Panc1 (cell line): ENCODE data around the gene TTF1. TPM values are rescaled to one million over a fixed set of nuclear protein-coding genes. Genes with fewer than 3 reads are reported as not detected.

ENCODE experiments used
- ATAC-seq: fragments of 200-7000 bp; cut with Tn5 transposase; 2 replicates; pipeline ENCODE4 v1.9.1; 2020; ENCODE audit warnings: mild to moderate bottlenecking, moderate library complexity
- BruUV-seq: library from RNA; stranded (reverse); fragments of 400-500 nt; replicated peaks from 2 replicates; lab custom pipeline; 2021; lab: Mats Ljungman, UMichigan
- CTCF ChIA-PET: fragments of 300-600 bp; sonication (Branson Sonifier 250); formaldehyde crosslinking; loops from one replicate; lab custom pipeline; 2022; ENCODE audit warnings: antibody characterized with exemption; lab: Charles Lee
- POLR2A ChIA-PET: fragments of 300-600 bp; sonication (Branson Sonifier 250); formaldehyde crosslinking; loops from one replicate; lab custom pipeline; 2022; ENCODE audit warnings: antibody characterized with exemption; lab: Charles Lee
- DNase-seq: peaks from one replicate; pipeline ENCODE4 v3.0.0-alpha.2; 2010; ENCODE audit warnings: low read depth, low spot score
- H3K27ac ChIP-seq: 2 replicates; pipeline ENCODE4 v1.5.1; 2011; ENCODE audit warnings: mild to moderate bottlenecking, low read length, inconsistent platforms
- H3K27me3 ChIP-seq: fragments of 200-500 bp; sonication (Bioruptor generic); 2 replicates; pipeline ENCODE4 v1.6.0; 2014; ENCODE audit warnings: low read length, inconsistent platforms; ENCODE audit not compliant: control insufficient read depth, insufficient read depth
- H3K36me3 ChIP-seq: fragments of 200-500 bp; sonication (Bioruptor generic); 2 replicates; pipeline ENCODE4 v1.5.1; 2014; ENCODE audit warnings: inconsistent platforms, mild to moderate bottlenecking, low read length, moderate library complexity; ENCODE audit not compliant: control insufficient read depth, insufficient read depth
- H3K4me1 ChIP-seq: 2 replicates; pipeline ENCODE4 v1.5.1; 2011; ENCODE audit warnings: inconsistent platforms, mild to moderate bottlenecking, low read length, moderate library complexity; ENCODE audit not compliant: control insufficient read depth, insufficient read depth
- H3K4me3 ChIP-seq, 2 experiments: 2 replicates each; pipeline ENCODE4 v1.5.1; 2011 to 2012; ENCODE audit warnings: low read depth in 2 of 2, low read length in 2 of 2, mild to moderate bottlenecking in 2 of 2, inconsistent platforms in 1 of 2, moderate library complexity in 1 of 2
- H3K9me3 ChIP-seq: fragments of 200-500 bp; sonication (Bioruptor generic); 2 replicates; pipeline ENCODE4 v1.5.1; 2014; ENCODE audit warnings: low read depth, mild to moderate bottlenecking, inconsistent platforms, low read length, moderate library complexity; ENCODE audit not compliant: control insufficient read depth, insufficient read depth
- POLR2AphosphoS5 ChIP-seq: IDR thresholded peaks from 2 replicates; pipeline ENCODE4 v1.6.1; 2012; ENCODE audit warnings: mild to moderate bottlenecking, low read depth, low read length, moderate library complexity
- SIN3A ChIP-seq: IDR thresholded peaks from 2 replicates; pipeline ENCODE4 v1.6.1; 2012; ENCODE audit warnings: low read depth, mild to moderate bottlenecking, low read length, moderate library complexity, borderline replicate concordance; ENCODE audit not compliant: insufficient read depth
- TCF7L2 ChIP-seq: IDR thresholded peaks from 2 replicates; pipeline ENCODE4 v1.6.1; 2011; ENCODE audit warnings: mild to moderate bottlenecking, low read depth, low read length, inconsistent platforms
- in situ Hi-C: cut with HindIII; loops from 2 replicates; pipeline ENCODE4 v1.10.0; 2016; ENCODE audit warnings: low sequenced_read_pairs, low pct_unique_long_range_greater_than_20kb
- intact Hi-C: fragments of 100-400 bp; cut with micrococcal nuclease; formaldehyde crosslinking; loops from one replicate; pipeline ENCODE4 v1.10.0; 2022; ENCODE audit not compliant: unreplicated experiment
- total RNA-seq: library from RNA; stranded (reverse); gene quantifications from one replicate; pipeline ENCODE4 v1.2.1, GENCODE V29; 2021; ENCODE audit not compliant: unreplicated experiment
- TF ChIP-seq, protein P1 (sequence below): fragments of 450-650 bp; IDR thresholded peaks from 2 replicates; pipeline ENCODE4 v1.5.1; 2017; ENCODE audit warnings: mild to moderate bottlenecking
- TF ChIP-seq, protein P2 (sequence below), 2 experiments: IDR thresholded peaks; 2 replicates each; pipeline ENCODE4 v1.6.1; 2011 to 2012; ENCODE audit warnings: low read depth in 2 of 2, control low read depth in 1 of 2, low read length in 1 of 2, mild to moderate bottlenecking in 1 of 2, moderate library complexity in 1 of 2; ENCODE audit not compliant: insufficient read depth in 1 of 2

Gene TTF1
- total RNA-seq, 1 experiment from 2014 or later: 8.4 TPM

DNA sequence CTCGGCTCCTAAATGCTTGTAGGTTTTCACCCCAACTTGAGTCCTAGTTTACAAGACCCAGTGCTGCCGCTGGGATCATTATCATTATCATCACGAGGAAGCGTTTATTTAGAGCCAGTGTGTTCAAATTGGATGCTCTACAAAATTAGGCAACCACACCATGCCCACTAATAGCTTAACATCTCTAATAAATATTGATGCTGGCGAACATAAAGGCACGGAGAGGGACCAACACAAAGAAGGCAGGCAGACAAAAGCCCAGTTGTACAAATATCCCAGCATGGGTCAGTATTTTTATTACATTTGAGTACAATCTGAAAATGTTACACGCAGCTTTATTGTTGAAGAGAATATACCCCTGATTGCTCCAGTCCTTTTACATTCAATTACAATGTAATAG lies 8.1 kb upstream of the TTF1 start:
- no peak for TF ChIP-seq POLR2AphosphoS5
- TF ChIP-seq, protein P1, sequence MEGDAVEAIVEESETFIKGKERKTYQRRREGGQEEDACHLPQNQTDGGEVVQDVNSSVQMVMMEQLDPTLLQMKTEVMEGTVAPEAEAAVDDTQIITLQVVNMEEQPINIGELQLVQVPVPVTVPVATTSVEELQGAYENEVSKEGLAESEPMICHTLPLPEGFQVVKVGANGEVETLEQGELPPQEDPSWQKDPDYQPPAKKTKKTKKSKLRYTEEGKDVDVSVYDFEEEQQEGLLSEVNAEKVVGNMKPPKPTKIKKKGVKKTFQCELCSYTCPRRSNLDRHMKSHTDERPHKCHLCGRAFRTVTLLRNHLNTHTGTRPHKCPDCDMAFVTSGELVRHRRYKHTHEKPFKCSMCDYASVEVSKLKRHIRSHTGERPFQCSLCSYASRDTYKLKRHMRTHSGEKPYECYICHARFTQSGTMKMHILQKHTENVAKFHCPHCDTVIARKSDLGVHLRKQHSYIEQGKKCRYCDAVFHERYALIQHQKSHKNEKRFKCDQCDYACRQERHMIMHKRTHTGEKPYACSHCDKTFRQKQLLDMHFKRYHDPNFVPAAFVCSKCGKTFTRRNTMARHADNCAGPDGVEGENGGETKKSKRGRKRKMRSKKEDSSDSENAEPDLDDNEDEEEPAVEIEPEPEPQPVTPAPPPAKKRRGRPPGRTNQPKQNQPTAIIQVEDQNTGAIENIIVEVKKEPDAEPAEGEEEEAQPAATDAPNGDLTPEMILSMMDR: no peak
- TF ChIP-seq, protein P2, sequence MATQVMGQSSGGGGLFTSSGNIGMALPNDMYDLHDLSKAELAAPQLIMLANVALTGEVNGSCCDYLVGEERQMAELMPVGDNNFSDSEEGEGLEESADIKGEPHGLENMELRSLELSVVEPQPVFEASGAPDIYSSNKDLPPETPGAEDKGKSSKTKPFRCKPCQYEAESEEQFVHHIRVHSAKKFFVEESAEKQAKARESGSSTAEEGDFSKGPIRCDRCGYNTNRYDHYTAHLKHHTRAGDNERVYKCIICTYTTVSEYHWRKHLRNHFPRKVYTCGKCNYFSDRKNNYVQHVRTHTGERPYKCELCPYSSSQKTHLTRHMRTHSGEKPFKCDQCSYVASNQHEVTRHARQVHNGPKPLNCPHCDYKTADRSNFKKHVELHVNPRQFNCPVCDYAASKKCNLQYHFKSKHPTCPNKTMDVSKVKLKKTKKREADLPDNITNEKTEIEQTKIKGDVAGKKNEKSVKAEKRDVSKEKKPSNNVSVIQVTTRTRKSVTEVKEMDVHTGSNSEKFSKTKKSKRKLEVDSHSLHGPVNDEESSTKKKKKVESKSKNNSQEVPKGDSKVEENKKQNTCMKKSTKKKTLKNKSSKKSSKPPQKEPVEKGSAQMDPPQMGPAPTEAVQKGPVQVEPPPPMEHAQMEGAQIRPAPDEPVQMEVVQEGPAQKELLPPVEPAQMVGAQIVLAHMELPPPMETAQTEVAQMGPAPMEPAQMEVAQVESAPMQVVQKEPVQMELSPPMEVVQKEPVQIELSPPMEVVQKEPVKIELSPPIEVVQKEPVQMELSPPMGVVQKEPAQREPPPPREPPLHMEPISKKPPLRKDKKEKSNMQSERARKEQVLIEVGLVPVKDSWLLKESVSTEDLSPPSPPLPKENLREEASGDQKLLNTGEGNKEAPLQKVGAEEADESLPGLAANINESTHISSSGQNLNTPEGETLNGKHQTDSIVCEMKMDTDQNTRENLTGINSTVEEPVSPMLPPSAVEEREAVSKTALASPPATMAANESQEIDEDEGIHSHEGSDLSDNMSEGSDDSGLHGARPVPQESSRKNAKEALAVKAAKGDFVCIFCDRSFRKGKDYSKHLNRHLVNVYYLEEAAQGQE (IDR thresholded peaks at IDR 0.05; ENCODE audit: insufficient read depth in 1 of 2, low read depth in 2 of 2, low read length in 1 of 2): no peak
- TF ChIP-seq TCF7L2: no peak
- no peak for TF ChIP-seq SIN3A
- H3K4me3 ChIP-seq: no peak overlapping the region
- H3K9me3 ChIP-seq: no peaks in the 10 kb centered on the region
- H3K27me3 ChIP-seq: peaks cover 14% of the 10 kb centered on the region
- H3K4me1 ChIP-seq: peaks cover 4% of the 10 kb centered on the region; the same call in 1 of the 2 replicates
- in situ Hi-C loops (no loop called here), intact Hi-C loops (loop anchor here (5.0 kb wide), 2 partner anchors 93 to 158 kb away; no protein-coding TSS in a partner anchor)
- no TSS peak for BruUV-seq
- DNase-seq (no peak), ATAC-seq (no peak)
- no peak overlapping the region for H3K27ac ChIP-seq
- CTCF ChIA-PET: interaction anchor here (0.5 to 1.0 kb wide), 2 partner anchors 117 to 161 kb away, joined by 3 to 9 read pairs; no protein-coding TSS in a partner anchor
- POLR2A ChIA-PET: no interaction called here
- no peaks in the 10 kb centered on the region for H3K36me3 ChIP-seq

DNA sequence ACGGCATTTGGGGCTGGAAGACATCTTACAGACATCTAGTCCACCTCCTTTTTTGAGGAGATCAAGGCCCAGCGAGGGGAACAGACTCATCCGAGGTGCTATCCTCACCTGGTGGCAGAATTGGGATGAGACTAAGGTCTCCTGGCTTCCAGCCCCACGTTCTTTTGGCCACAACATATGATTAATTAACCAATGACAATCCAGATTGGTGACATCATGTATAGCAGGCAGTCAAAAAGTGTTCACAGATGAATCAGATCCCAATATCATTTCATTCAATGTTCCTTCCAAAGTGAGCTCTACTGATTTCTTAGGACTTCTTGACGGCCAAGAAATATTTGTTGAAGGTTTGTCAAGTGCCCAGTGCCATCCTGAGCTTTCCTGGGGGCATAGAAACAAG lies 7.3 kb upstream of the TTF1 start:
- no peak for DNase-seq
- Histone ChIP-seq H3K27me3 (peaks cover 14% of the 10 kb centered on the region), H3K36me3 (no peaks in the 10 kb centered on the region), H3K27ac (no peak overlapping the region), H3K9me3 (no peaks in the 10 kb centered on the region), H3K4me1 (peaks cover 4% of the 10 kb centered on the region; the same call in 1 of the 2 replicates), H3K4me3 (no peak overlapping the region)
- BruUV-seq: no TSS peak
- ATAC-seq: no peak
- in situ Hi-C loops: no loop called here
- intact Hi-C loops: loop anchor here (5.0 kb wide), 2 partner anchors 93 to 158 kb away; no protein-coding TSS in a partner anchor
- TF ChIP-seq, protein P1: no peak
- TF ChIP-seq SIN3A (no peak), TCF7L2 (no peak), POLR2AphosphoS5 (no peak)
- TF ChIP-seq, protein P2 (IDR thresholded peaks at IDR 0.05; ENCODE audit: insufficient read depth in 1 of 2, low read depth in 2 of 2, low read length in 1 of 2): no peak
- CTCF ChIA-PET: interaction anchor here (1.0 kb wide), 1 partner anchor 162 kb away, joined by 3 read pairs; no protein-coding TSS in a partner anchor
- POLR2A ChIA-PET: no interaction called here
